MM.1S (cell line): ENCODE results near the gene HLA-G.

Experiments used
- CTCF ChIP-seq: fragments of 300-600 bp; sonication (generic); IDR thresholded peaks from 2 replicates; pipeline ENCODE4 v1.5.1; 2016; ENCODE audit warnings: antibody characterized with exemption, low read length, mixed read lengths
- EZH2 ChIP-seq: fragments of 300-600 bp; sonication (generic); optimal IDR thresholded peaks from 2 replicates; pipeline ENCODE3; 2017; ENCODE audit warnings: low read depth, mild to moderate bottlenecking, antibody characterized with exemption, low read length, mixed read lengths
- EZH2phosphoT487 ChIP-seq: fragments of 300-600 bp; sonication (generic); IDR thresholded peaks from 2 replicates; pipeline ENCODE4 v1.6.1; 2018; ENCODE audit warnings: antibody characterized with exemption, low read length

DNA sequence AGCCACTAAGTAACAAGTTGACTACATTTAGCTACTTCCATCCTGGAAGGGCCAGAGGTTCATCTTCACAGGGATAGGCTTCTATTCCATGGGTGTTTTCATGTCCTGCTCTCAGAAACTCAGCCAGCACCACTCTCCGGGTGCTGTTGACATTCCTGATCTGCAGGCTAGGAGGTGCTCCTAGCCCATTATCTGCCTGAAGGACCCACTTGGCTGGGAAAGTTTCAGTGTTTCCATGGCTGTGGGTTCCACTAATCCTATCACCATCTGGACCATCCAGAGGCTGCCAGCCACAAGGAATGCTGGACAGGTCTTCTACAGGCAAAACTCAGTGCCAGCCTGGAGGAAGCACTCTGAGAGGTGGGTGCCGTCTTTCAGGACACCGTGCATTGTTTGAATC lies 45.2 kb downstream of the HLA-G start:
- TF ChIP-seq CTCF (no peak), EZH2 (no peak), EZH2phosphoT487 (no peak)
